DLD1 (cell line): ENCODE measurements around the gene SLC39A7.

ENCODE experiments used
- in situ Hi-C: cut with HindIII; loops from 2 replicates; pipeline ENCODE4 v1.10.0; 2017; ENCODE audit warnings: low sequenced_read_pairs

The SLC39A7 gene, protein sequence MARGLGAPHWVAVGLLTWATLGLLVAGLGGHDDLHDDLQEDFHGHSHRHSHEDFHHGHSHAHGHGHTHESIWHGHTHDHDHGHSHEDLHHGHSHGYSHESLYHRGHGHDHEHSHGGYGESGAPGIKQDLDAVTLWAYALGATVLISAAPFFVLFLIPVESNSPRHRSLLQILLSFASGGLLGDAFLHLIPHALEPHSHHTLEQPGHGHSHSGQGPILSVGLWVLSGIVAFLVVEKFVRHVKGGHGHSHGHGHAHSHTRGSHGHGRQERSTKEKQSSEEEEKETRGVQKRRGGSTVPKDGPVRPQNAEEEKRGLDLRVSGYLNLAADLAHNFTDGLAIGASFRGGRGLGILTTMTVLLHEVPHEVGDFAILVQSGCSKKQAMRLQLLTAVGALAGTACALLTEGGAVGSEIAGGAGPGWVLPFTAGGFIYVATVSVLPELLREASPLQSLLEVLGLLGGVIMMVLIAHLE

DNA sequence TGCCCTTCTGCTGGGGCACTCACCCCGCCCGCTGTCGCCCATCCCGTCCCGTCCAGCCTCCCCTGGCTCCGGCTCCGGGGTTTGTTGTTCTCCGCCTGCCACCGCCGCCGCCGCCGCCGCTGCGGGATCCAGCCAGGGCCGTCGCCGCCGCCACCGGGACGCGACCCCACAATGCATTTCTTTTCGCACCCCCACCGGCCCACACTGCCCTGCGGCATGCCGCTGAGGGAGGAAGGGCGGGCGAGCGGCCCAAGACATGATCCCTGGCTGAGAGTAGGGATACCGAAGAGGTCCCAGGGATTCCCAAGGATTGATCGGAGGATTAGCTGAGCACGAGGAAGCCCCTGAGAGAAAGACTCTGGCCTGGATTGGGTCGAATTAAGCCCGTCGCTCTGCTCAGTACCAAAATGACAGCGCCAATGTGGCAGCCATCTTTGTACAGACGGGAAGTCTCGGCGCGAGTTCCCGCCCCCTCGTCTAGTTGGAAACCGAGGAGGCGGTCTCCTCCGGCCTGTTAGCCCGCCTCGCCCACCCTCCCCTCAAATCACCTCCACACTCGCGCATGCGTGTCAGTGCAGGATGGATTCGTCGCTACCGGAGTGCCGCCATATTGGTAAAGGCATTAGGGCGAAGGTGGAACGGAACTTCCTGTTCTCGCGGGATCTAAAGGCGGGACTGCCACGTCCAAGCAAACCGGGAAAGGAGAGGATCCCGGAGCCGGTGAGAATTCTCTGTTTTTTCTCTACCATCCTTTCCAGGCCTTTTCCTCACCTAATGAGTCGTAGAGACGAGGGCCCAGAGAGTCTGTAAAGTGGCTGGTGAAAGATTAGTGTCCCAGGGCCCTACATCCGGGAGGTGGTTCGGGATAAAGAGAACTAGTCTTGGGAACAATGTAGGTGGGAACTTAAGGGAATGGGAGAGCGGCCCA lies at the start of gene SLC39A7, which contains the start of gene RXRB:
Gene SLC39A7, plus strand, starts transcription at position 649 of the 928 bp plus-strand sequence. CDS start 379 bp downstream, outside the sequence.
Gene RXRB, minus strand, starts transcription at position 447 of the 928 bp plus-strand sequence. Its CDS starts 189 bp downstream, at position 258.
- in situ Hi-C loops, result no loop called here

DNA sequence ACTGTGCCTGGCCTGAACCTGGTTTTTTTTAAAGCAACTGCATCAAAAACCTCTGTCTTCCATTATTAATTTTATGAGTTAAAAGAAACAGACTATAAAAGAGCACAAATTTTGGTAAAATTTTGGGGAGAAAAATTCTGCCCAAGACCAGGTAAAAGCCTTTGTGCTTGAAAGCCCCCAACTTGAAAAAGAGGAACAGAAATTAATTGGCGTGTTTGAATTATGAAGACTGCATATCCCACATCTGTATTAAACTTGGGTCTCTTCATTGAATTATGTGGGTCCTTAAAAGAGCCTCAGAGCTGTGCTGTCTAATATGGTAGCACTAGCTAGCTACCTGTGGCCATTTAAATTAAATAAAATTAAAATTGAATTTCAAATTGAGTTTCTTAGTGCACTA lies 49.6 kb upstream of the SLC39A7 start:
- in situ Hi-C loops, result no loop called here

GRCh38 chr6:33154349-33154748 lies 46.3 kb upstream of the SLC39A7 start:
- in situ Hi-C loops, result no loop called here

GRCh38 chr6:33156561-33156960 lies 44.1 kb upstream of the SLC39A7 start:
- in situ Hi-C loops, result no loop called here

DNA sequence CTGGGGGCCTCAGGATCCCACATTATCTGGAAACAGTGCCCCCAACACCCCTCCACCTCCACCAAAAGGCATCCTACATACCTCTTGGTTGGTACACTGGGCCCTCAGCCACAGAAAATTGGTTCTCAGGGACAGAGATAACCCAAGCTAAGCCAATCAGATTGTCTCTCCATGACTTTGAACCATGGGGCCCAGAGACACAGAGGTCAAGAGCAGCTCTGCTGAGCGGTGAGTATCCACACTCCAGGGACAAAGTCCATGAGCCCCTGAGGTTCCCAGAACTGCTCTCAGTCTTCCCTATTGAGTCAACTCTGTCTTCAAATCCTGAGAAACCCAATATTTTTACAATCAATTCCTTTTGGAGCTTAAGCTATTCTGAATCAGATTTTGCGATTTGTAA lies 43.7 kb upstream of the SLC39A7 start:
- in situ Hi-C loops, result no loop called here

- in situ Hi-C loops, result no loop called here
Observed at GRCh38 chr6:33160096-33160495, 40.6 kb upstream of the SLC39A7 start.

GRCh38 chr6:33160728-33161344 lies 39.8 kb upstream of the SLC39A7 start:
- in situ Hi-C loops, result no loop called here

DNA sequence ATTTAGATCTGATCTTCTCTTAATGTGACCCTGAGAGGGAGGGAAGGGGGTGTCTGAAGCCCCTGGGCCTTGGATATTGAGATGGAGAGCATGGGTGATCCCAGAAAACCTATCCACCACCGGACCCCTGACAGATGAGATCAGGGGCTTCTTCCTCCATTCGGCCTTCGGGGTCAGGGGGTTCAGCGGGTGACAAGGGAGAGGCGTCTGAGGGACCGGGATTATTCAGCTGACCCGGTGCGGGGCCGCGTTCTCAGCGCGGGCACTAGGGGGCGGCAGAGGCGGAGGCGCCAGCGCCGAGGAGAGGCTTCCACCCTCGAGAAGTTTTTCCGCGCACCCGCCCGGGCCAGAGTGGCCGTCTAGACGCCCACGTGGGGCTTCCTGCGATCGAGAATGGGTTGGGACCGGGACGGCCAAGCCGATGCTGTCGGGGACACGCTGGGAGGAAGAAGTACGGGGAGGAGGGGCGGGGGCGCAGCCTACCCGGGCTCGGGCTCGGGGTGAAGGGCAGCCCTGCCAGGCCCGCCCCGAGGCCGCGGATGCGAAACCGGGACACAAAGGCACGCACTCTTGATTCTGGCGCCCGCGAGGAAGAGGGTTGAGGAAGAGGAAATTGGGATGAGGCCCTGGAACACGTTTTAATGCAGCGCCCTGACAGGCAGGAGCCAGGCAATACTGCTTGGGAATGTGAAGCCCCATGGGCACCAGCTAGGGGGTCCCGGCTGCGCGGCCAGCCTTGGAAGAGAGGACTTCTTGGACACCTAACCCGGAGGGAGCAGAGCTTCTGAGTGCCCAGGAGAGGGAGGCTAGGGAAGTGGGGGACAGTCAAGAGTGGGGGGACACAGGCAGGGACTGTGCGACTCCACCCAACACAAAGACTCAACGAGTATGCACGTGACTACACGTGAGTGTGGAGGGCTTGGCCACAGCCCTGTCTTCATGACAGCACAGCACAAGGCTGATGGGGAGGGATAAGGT lies 39.0 kb upstream of the SLC39A7 start:
- in situ Hi-C loops, result no loop called here

DNA sequence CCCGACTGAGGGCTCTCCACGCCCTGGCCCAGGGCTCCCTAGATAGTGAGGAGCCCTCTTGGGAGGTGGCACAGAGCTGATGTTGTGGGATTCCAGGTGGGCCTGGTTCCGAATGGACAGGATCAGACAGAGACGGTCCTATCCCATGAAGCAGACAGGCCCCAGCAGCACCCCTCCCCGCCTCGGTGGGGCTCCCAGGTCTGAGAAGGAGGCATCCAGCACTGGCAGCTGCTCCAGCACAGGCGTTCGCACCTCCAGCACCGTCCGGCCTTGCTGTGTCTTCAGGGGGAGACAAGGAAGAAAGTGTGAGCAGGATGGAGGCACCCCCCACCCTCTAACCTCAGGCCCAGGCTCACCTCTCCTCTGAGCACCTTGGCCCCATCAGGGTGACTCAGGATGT lies 37.1 kb upstream of the SLC39A7 start:
- in situ Hi-C loops, result no loop called here

DNA sequence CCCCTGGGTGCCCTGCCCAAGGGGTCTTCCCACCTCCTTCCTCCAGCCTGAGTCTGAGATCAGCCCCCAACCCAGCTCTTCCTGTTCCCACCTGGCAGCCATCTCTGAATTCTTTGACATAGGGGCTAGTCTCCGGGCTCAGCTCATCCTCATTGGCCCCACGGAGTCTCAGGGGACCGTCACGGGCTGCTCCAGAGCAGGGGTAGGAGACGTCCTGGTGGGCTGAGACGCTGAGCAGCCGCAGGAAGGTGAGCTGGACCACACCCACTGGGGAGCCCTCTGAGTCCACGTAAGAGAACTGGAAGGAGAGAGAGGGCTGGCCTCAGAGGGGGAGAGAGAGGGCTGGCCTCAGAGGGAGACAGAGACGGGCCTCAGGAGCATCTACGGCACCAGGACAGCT lies 36.5 kb upstream of the SLC39A7 start:
- in situ Hi-C loops, result no loop called here

DNA sequence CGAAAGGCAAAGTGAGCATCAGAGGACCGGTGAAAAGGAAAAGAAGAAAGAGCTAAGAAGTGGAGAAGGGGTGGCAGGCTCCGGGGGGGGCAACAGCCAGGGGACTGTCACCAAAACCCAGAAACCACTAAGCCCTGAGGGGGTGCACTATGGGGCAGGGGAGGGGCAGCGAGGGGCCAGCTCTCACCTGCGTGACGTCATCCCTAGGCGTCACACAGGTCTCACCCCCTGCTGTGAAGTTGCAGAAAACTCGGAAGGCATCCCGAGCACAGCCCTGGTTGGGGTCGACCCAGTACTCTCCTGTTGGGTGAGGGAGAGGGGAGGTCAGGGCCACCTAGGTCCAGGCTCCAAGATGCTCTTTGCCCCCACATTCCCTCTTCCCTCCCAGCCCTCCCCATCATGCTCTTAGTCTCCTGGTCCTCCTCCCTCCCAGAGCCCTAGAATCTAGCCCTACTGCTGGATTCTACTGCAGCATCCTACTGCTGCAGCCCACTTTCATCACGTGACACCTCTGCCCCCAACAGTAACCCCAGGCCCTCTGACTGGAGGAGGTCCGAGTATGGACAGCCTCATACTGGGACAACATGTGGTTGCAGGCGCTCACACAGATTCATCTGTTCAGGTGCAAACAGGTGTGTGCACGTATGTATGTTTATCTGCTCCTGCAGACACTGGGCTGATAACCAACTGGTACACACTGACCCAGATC lies 35.8 kb upstream of the SLC39A7 start:
- in situ Hi-C loops, result no loop called here

DNA sequence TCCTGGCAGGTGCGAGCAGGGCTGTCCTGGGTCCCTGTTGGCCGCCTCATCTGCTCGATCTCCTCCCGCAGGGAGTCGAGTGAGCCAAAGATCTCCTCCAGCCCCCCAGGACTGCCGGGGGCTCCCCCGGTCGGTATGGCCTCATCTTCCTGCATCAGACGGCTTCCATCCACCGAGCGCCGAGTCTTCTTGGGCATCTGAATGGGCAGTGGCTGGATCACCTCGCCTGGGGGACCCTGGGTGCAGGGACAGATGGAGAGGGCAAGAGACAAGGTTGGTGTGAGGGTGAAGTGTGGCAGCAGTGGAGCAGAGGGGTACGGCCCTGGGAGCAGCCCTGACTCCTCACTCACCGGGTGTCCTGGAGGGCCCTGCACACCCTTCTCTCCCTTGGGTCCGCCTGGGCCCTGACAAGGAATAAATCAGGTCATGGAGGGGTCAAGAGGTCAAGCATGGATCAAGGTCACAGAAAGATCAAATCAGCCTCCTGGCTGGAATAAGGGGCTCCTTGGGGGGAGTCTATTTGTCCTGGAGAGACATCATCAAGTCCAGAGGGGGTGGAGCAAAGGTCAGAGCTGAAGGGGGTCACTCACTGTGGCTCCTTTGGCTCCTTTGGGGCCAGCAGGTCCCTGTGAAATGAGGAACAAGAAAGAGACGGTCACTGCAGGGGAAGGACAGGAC lies 34.9 kb upstream of the SLC39A7 start:
- in situ Hi-C loops, result no loop called here

GRCh38 chr6:33166363-33166762 lies 34.3 kb upstream of the SLC39A7 start:
- in situ Hi-C loops, result no loop called here

GRCh38 chr6:33166811-33167210 lies 33.9 kb upstream of the SLC39A7 start:
- in situ Hi-C loops, result no loop called here

DNA sequence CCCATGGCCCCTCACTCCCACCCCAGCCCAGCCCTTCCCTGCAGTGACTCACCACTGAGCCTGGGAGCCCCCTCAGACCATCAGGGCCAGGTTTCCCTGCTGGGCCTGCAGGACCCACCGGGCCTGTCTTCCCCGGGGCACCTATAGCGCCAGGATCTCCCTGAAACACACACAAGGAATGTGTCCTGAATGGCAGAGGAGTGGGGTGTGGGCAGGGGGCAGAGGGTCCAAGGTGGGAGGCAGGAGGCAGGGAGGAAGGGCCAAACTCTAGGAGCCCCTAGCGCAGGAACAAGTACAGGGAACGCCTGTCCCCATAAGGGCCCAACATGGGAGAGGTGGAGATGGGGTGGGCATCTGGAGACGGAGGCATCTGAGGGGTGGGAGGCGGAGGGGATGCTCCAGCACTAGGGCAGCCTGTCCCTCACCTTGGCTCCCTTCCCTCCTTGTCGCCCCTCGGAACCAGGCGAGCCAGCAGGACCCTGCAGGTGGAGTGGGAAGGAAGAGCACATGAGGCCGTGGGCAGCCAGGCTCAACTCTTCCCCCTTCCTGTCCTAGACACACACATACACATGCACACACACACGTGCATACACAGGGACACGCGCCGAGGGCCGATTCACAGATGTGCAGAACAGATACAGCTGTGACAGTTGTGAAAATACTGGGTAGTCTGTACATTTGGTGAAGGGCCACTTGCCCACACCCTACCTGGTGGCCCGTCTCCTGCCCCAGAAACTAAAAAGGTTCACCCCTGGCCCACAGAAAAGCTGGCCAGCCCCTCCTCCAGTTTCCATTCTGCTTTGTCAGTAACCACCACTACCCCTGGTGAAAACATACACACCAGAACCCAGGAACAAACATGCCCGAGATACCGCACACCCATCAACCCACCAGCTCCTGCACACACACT lies 33.0 kb upstream of the SLC39A7 start:
- in situ Hi-C loops, result no loop called here

DNA sequence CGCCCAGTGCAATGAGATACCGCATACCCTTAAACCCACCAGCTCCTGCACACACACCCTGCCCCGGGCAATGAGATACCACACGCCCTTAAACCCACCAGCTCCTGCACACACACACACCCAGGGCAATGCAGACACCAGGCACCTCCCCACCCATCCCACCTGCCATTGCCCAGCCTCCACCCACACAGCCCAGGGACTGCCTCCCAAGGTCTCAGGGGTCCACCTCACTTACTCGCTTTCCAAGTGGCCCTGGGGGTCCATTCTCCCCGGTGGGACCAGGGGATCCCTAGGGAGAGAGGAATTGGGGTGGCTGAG lies 32.4 kb upstream of the SLC39A7 start:
- in situ Hi-C loops, result no loop called here

- in situ Hi-C loops, result no loop called here
Observed at GRCh38 chr6:33168639-33169038, 32.0 kb upstream of the SLC39A7 start.
